Measurements from ENCODE around the gene WHAMM. TPM values are rescaled to one million over a fixed set of nuclear protein-coding genes. Genes with fewer than 3 reads are reported as not detected.

The WHAMM gene
- polyA plus RNA-seq, 1 experiment = 3.6 TPM

DNA sequence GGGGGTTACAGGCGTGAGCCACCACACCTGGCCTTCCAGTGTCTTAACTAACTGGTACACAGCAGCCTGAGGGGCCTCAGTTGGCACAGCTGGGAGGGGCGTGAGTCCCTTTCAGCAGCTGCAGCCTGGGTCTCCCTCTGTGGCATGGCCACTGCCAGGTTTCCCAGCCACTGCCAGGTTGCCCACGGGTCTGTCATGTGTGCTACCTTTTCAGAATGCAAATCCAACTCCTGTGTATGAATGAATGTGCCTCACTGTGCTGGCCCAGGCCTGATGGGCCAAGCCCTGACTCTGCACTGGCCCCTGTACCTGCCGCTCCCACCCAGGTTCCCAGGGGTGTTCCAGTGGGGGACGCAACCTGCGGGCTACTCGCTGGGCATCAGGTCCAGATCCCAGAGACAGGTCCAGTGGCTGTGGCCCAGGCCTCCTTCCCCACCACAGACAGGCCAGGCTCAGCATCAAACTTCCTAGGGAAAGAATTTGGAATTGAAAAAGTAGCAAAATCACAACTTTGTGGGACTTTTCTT is 26.0 kb downstream of the WHAMM start:
- no peak for DNase-seq (ENCODE audit: low read depth, low spot score)
- CTCF ChIA-PET = no interaction called here
- Histone ChIP-seq H3K4me3 (ENCODE audit: low read depth, low read length) (no peak overlapping the region), H3K27ac (ENCODE audit: low read depth, low read length) (no peak overlapping the region), H3K9me3 (ENCODE audit: control insufficient read depth, insufficient read depth, low read length) (no peaks in the 10 kb centered on the region), H3K27me3 (ENCODE audit: control insufficient read depth, insufficient read depth, low read length) (no peaks in the 10 kb centered on the region)
- TF ChIP-seq, protein P1, sequence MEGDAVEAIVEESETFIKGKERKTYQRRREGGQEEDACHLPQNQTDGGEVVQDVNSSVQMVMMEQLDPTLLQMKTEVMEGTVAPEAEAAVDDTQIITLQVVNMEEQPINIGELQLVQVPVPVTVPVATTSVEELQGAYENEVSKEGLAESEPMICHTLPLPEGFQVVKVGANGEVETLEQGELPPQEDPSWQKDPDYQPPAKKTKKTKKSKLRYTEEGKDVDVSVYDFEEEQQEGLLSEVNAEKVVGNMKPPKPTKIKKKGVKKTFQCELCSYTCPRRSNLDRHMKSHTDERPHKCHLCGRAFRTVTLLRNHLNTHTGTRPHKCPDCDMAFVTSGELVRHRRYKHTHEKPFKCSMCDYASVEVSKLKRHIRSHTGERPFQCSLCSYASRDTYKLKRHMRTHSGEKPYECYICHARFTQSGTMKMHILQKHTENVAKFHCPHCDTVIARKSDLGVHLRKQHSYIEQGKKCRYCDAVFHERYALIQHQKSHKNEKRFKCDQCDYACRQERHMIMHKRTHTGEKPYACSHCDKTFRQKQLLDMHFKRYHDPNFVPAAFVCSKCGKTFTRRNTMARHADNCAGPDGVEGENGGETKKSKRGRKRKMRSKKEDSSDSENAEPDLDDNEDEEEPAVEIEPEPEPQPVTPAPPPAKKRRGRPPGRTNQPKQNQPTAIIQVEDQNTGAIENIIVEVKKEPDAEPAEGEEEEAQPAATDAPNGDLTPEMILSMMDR (IDR thresholded peaks at IDR 0.05; ENCODE audit: low read depth, low read length) = no peak
- POLR2A ChIA-PET = no interaction called here

DNA sequence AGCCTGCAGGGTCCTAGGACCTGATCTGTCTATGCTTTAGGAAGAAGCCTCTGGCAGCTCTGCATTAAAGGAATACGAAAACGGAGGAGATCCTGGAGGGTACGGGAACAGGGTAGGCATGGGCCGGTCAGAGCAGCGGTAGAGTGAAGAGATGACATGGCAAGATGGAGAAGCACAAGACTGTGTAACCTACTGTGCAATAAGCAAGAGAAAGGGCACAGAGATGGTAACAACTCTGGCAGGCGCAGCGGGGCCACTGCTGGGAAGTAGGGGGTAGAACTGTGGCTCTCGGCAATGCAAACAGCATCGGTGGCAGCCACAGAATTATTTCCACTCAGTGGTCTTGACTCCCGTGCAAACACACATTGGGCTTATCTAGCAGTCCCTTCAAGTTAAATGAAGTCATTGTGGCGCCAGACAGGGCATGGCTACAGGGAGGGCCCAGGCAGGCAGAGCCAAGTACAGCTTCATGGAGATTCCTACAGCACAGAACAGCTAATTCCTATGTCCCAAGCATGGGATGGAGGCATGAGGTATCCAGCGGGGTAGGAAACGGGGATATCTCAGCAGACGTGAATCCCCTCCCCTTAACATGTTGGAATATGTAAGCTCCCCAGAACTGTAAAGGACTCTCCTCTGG is 28.8 kb downstream of the WHAMM start:
- CTCF ChIA-PET = no interaction called here
- H3K27ac ChIP-seq (ENCODE audit: low read depth, low read length) = no peak overlapping the region
- no peak overlapping the region for H3K4me3 ChIP-seq (ENCODE audit: low read depth, low read length)
- no peaks in the 10 kb centered on the region for H3K9me3 ChIP-seq (ENCODE audit: control insufficient read depth, insufficient read depth, low read length)
- TF ChIP-seq, protein P1 (IDR thresholded peaks at IDR 0.05; ENCODE audit: low read depth, low read length) = no peak
- H3K27me3 ChIP-seq (ENCODE audit: control insufficient read depth, insufficient read depth, low read length) = no peaks in the 10 kb centered on the region
- POLR2A ChIA-PET = no interaction called here
- DNase-seq (ENCODE audit: low read depth, low spot score) = no peak

DNA sequence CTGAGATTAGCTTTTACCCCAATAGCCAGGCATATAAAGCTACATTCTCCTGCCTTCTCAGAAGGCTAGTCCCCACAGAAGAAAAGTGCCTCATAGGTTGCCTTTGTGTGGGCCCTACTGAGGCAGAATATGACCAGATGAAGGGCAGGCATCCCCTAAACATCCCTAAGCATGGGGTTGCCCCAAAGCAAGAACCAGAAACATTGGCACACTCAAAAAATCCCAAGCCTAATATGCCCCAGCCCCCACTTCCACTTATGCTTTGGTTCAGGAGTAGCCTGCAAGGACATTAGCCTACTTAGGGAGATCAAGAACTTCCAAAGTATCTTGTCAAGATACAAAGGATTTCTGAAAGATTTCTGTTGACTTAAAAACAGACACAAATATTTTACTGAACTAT is 29.7 kb downstream of the WHAMM start:
- no peak for DNase-seq (ENCODE audit: low read depth, low spot score)
- Histone ChIP-seq H3K4me3 (ENCODE audit: low read depth, low read length) (no peak overlapping the region), H3K27me3 (ENCODE audit: control insufficient read depth, insufficient read depth, low read length) (no peaks in the 10 kb centered on the region), H3K9me3 (ENCODE audit: control insufficient read depth, insufficient read depth, low read length) (no peaks in the 10 kb centered on the region), H3K27ac (ENCODE audit: low read depth, low read length) (no peak overlapping the region)
- POLR2A ChIA-PET = no interaction called here
- TF ChIP-seq, protein P1 (IDR thresholded peaks at IDR 0.05; ENCODE audit: low read depth, low read length) = no peak
- CTCF ChIA-PET = interaction anchor here (0.7 kb wide), 1 partner anchor 172 kb away, joined by 3 read pairs; no protein-coding TSS in a partner anchor

DNA sequence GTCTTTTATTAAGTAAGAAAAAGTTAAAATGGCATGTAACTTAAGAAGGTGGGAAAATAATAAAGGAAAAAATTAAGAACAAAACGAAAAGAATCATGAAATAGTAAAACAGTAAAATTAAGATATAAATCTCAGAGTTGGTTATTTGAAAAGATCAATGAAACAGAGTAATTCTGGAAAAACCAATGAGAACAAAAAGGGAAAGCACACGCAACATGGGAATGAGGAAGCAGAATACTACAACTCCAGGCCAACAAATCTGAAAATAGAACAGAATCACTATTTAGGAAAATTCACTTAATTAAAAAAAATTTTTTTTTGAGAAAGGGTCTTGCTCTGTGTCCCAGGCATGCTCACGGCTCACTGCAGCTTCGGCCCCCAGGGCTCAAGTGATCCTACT is 30.7 kb downstream of the WHAMM start:
- no peaks in the 10 kb centered on the region for H3K27me3 ChIP-seq (ENCODE audit: control insufficient read depth, insufficient read depth, low read length)
- ChIA-PET POLR2A (no interaction called here), CTCF (interaction anchor here (0.9 kb wide), 1 partner anchor 17 kb away, joined by 5 read pairs; no protein-coding TSS in a partner anchor)
- H3K9me3 ChIP-seq (ENCODE audit: control insufficient read depth, insufficient read depth, low read length) = no peaks in the 10 kb centered on the region
- H3K27ac ChIP-seq (ENCODE audit: low read depth, low read length) = no peak overlapping the region
- TF ChIP-seq, protein P1 (IDR thresholded peaks at IDR 0.05; ENCODE audit: low read depth, low read length) = no peak
- H3K4me3 ChIP-seq (ENCODE audit: low read depth, low read length) = no peak overlapping the region
- DNase-seq (ENCODE audit: low read depth, low spot score) = no peak

DNA sequence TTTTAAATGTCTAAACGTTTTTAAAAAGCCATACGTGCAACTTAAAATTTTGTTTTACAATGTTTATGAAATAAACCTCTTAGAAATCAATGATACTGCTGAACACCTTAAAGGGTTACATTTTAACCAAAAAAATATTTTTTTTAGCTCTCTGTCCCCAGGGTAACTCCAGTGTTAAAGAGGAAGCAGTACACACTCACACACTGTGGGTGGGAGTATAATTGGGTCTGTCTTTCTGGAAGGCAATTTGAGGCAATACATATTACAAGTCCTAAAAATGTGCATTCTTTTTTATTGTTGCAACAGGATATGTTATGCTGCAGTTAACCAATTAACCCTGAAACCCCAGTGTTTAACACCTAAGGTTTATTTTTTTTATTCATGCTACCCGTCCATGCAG is 34.1 kb downstream of the WHAMM start:
- H3K27me3 ChIP-seq (ENCODE audit: control insufficient read depth, insufficient read depth, low read length) = no peaks in the 10 kb centered on the region
- DNase-seq (ENCODE audit: low read depth, low spot score) = no peak
- TF ChIP-seq, protein P1 (IDR thresholded peaks at IDR 0.05; ENCODE audit: low read depth, low read length) = no peak
- H3K4me3 ChIP-seq (ENCODE audit: low read depth, low read length) = no peak overlapping the region
- ChIA-PET POLR2A (no interaction called here), CTCF (no interaction called here)
- H3K9me3 ChIP-seq (ENCODE audit: control insufficient read depth, insufficient read depth, low read length) = no peaks in the 10 kb centered on the region
- H3K27ac ChIP-seq (ENCODE audit: low read depth, low read length) = no peak overlapping the region
